ENCODE data around the gene BCAM.
A peak's percentile ranks its signal among the peaks of the same experiment; 100 is the strongest.
"Not testable (repeated sequence)": the region's sequence is repeated elsewhere in the genome, so short reads cannot be mapped to it uniquely, and the experiment has no call there.

BCAM gene

DNA sequence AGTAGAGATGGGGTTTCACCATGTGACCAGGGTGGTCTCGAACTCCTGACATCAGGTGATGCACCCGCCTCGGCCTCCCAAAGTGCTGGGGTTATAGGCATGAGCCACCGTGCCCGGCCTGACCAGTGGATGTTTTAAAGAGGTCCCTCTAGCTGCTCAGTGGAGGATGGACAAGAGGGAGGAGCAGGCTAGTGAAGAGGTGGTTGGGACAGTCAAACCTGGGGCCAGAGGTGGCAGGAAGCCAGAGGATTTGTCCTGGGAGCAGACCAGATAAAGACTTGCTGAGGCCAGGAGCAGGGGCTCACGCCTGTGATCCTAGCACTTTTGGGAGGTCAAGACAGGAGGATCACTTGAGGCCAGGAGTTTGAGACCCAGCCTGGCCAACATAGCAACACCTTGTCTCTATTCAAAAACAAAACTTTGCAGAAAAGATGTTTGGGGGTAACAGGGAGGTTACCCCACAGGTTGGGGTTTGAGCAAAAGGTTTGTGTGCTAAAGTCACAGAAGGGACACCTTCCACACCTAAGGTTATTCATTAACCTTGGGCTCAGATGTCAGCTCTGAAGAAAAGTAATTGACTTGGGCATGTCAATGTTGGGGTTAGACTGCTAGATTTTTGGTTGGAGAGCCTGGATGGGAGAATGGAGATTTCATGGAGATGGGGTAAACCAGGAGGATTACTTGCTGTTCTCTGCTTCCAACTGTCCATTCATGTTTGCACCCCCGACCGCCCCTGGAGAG is 9.0 kb downstream of the BCAM start:
- DNase-seq (ENCODE audit: low read depth), result no peak

DNA sequence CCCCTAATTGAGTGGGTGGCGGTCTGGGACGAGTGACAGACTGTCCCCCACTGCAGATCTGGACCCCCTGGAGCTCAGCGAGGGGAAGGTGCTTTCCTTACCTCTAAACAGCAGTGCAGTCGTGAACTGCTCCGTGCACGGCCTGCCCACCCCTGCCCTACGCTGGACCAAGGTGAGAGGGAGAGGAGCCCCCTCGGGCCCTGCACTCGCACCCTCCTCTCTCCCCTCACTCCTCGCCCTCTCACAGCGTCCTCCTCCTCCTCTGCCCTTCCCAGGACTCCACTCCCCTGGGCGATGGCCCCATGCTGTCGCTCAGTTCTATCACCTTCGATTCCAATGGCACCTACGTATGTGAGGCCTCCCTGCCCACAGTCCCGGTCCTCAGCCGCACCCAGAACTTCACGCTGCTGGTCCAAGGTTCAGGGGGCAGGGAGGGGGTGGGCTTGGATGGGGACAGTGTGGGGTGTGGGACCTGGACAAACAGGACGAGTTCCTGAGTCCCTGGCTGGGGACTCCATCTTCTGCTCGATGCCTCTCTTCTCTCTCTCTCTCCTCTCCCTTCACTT is 9.6 kb downstream of the BCAM start:
- no peak for DNase-seq (ENCODE audit: low read depth)

DNA sequence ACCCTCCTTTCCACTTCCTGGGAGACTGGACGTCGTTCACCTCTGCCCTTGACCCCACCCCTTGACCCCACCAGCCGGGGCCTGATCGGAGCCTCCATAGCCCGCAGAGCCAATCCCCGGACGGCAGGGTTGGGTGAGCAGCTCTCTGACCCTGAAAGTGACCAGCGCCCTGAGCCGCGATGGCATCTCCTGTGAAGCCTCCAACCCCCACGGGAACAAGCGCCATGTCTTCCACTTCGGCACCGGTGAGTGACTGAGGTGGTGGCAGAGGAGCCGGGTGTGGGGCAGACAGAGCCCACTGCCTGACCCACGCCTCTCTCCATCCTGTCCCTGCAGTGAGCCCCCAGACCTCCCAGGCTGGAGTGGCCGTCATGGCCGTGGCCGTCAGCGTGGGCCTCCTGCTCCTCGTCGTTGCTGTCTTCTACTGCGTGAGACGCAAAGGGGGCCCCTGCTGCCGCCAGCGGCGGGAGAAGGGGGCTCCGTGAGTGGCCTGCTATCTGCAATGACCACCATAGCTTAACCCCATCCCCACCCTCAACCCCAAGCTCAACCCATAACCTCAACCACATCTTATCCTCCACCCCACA is 10.4 kb downstream of the BCAM start:
- DNase-seq (ENCODE audit: low read depth), result no peak

DNA sequence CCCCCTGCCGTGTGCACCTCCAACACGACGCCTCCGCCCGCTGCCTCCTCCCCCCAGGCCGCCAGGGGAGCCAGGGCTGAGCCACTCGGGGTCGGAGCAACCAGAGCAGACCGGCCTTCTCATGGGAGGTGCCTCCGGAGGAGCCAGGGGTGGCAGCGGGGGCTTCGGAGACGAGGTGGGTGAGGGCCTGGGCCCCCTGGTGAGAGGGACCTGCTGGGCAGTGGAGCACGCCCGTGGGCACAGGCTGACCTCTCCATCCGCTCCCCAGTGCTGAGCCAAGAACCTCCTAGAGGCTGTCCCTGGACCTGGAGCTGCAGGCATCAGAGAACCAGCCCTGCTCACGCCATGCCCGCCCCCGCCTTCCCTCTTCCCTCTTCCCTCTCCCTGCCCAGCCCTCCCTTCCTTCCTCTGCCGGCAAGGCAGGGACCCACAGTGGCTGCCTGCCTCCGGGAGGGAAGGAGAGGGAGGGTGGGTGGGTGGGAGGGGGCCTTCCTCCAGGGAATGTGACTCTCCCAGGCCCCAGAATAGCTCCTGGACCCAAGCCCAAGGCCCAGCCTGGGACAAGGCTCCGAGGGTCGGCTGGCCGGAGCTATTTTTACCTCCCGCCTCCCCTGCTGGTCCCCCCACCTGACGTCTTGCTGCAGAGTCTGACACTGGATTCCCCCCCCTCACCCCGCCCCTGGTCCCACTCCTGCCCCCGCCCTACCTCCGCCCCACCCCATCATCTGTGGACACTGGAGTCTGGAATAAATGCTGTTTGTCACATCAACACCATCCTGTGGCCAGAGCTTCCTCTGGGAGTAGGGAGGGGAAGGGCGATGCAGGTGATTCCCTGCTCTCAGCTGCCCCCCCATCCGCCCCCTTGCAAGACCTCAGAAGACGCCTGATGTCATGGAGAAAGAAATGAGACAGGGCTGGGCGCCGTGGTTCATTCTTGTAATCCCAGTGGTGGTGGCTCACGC is 12.0 kb downstream of the BCAM start:
- DNase-seq (ENCODE audit: low read depth), result no peak

DNA sequence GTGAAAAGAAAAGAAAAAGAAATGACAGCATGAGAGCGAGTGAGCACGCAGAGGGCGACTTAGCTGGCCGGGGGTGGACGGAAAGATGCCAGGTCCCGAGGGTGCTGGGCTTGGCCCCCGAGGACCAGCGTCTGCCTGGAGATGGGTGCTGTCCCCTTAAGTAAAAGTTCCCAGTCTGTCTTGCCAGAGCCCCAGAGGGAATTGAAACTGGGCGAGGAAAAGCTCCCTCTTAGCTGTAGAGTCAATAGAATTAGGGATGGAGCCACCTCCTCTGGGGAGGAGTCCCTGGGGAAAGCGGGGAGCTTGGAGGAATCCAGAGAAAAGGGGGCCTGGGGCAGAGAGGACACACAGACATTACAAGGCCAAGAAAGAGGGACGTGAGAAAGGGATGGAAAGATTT is 13.3 kb downstream of the BCAM start:
- no peak for DNase-seq (ENCODE audit: low read depth)

DNA sequence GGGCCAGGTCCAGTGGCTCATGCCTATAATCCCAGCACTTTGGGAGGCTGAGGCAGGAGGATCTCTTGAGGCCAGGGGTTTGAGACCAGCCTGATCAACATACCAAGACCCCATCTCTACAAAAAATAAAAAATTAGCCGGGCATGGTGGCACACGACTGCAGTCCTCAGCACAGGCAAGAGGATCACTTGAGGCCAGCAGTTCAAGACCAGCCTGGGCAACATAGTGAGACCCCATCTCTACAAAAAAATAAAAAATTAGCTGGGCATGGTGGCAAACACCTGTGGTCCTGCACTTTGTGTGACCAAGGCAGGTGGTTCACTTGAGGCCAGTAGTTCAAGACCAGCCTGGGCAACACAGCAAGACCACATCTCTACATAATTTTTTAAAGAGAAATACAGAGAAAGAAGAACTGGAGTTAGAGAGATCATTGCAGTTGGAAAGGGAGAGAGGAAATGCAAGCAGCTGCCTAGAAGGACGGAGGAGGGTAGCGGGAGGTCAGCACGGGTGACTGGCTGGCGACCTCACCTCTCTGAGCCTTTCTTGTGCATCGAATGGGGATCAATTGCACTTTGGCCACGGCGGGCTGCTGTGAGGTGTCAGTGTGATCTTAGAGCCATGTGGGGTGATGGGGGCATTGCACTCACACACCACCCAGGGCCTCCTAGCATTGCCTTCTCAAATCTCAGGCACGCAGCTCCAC is 13.9 kb downstream of the BCAM start:
- no peak for DNase-seq (ENCODE audit: low read depth)

DNA sequence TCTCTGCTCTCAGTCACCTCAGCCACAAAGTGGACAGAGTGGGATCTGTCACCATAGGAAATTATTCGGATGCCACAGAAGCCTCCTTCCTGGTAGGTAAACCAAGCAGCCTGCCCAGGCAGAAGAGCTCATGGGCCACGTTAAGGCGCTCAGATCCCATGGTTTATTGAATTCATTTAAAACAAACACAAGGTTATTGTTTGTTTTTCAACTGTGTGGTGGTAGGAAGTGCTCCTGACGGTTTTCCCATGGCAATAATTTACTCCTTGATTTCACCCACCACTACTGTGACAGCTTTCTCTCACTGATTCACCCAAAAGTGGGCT is 14.4 kb downstream of the BCAM start:
- no peak for DNase-seq (ENCODE audit: low read depth)

DNA sequence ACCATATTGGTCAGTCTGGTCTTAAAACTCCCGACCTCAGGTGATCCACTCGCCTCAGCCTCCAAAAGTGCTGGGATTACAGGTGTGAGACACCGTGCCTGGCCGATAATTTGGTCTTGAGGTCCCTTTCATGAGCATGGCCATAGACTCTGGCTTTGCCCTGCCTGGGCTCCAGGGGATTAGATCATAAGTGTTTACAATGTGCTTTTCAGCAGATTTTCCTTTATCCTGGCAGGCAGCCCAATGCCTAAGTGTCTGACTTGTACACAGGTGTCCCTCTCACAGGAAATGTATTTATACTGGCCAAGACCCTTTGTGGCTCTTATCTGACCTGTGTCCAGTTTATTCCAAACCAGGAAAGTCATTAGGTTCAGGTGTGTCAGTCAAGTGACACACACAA is 15.9 kb downstream of the BCAM start:
- DNase-seq (ENCODE audit: low read depth), result no peak

DNA sequence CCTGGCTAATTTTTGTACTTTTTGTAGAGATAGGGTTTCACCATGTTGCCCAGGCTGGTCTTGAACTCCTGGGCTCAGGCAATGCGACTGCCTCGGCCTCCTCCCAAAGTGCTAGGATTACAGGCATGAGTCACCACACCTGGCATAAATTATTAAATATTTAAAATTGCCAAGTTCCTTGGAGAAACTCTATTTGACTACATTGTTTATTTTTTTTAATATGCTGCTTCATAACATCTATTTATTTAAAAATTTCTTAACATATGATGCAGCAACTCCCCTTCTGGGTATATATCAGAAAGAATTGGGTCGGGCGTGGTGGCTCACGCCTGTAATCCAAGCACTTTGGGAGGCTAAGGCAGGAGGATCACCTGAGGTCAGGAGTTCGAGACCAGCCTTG is 24.0 kb downstream of the BCAM start:
- DNase-seq (ENCODE audit: low read depth), result not testable (repeated sequence)

DNA sequence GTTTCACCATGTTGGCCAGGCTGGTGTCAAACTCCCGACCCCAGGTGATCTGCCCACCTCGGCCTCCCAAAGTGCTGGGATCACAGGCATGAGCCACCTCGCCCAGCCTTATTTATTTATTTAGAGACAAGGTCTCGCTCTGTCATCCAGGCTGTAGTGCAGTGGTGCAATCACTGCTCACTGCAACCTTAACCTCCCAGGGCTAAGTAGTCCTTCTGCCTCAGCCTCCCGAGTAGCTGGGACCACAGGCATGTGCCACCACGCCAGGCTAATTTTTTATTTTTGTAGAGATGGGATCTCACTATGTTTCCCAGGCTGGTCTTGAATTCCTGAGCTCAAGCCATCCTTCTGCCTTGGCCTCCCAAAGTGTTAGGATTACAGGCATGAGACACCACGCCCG is 25.5 kb downstream of the BCAM start:
- DNase-seq (ENCODE audit: low read depth), result not testable (repeated sequence)

DNA sequence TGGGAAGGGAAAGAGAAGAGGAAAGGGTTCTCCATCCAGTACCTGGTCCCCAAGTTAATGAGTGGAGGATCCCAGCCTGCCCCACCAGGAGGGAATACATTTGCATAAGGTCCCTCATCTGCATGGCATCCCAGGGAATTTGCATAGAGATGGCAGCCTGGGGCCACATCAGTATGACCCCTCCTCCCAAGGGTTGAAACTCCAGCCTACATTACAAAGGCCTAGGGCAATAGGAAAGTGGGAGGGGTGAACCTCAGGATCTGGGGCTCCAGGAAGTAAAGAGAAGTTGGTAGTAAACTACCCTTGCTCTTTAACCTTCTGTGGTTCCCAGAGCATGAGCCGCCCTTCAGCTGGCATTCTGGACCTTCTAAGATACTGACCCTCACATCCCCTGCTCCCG is 30.4 kb downstream of the BCAM start:
- no peak for DNase-seq (ENCODE audit: low read depth)

DNA sequence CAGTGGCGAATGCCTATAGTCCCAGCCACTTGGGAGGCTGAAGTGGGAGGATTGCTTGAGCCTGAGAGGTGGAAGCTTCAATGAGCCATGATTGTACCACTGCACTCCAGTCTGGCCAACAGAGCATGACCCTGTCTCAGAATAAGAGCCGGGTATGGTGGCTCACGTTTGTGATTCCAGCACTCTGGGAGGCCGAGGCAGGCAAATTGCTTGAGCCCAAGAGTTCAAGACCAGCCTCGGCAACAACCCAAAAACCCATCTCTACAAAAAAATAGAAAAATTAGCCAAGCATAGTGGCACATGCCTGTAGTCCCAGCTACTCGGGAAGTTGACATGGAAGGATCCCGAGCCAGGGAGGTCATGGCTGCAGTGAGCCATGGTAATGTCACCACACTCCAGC is 31.9 kb downstream of the BCAM start:
- no peak for DNase-seq (ENCODE audit: low read depth)

DNA sequence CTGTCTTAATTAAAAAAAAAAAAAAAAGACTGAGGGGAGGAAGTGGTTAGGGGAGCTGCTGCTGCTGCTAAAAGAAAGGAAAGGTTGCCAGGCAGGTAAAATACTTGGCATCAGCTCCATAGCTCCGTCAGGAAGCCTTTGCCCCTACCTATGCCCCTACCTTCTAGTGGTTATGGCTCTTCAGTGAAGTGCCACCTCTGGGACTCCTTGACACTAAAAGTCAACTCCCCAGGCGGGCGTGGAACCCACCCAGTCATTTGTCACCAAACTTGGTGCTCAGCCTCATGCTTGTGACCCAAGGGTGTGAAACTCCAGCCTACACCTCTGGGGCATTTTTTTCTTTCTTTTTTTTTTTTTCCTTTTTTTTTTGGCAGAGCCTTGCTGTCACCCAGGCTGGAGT is 32.3 kb downstream of the BCAM start:
- DNase-seq (ENCODE audit: low read depth), result no peak

DNA sequence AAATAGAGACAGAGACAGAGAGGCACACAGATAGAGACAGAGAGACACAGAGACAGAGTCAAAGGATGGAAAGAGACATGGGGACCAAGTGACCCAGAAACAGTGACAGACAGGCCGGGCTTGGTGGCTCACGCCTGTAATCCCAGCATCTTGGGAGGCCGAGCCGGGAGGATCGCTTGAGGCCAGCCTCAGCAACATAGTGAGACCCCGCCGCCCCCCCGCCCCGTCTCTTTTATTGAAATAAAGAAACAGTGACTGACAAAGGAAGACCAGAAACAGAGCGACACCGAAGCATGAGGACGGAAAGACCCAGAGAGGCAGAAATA is 36.3 kb downstream of the BCAM start:
- no peak for DNase-seq (ENCODE audit: low read depth)

DNA sequence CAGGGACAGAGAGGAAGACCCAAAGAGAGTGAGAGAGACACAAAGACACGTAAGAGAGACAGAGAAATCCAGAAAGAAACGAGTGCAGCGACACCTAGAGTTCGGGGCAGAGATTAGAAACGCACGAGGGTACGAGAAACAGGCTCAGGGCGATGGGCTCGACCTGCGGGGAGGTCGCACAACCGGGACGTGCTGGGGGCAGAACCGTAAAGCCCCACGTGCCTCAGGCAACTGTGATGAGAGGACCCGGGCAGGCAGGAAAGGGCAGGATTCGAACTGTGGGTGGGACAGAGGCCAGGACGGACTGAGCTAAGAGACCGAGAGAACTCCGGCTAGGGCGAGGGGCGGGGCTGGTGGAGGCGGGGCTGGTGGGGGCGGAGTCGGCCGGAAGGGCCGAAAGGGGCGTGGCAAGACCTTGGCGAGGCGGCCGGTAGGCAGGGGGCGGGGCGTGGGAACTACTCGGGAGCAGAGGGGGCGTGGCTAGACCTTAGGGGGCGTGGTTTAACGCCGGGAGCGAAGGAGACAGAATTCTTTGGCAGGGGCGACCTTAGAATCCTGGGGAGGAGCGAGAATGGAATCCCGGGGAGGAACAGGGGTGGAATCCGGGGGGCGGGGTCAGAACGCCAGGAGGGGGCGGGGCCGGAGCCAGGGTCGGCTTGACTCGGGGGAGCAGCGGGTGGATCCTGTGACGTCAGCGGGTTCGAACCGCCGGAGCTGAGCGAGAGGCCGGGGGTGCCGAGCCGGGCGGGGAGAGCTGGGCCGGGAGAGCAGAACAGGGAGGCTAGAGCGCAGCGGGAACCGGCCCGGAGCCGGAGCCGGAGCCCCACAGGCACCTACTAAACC is 36.9 kb downstream of the BCAM start, which contains the start of gene NECTIN2:
Gene NECTIN2 (plus strand): TSS at position 686 of the 843 bp plus-strand sequence. CDS start 229 bp downstream, outside the sequence.
- DNase-seq (ENCODE audit: low read depth), result peak; percentile 81

DNA sequence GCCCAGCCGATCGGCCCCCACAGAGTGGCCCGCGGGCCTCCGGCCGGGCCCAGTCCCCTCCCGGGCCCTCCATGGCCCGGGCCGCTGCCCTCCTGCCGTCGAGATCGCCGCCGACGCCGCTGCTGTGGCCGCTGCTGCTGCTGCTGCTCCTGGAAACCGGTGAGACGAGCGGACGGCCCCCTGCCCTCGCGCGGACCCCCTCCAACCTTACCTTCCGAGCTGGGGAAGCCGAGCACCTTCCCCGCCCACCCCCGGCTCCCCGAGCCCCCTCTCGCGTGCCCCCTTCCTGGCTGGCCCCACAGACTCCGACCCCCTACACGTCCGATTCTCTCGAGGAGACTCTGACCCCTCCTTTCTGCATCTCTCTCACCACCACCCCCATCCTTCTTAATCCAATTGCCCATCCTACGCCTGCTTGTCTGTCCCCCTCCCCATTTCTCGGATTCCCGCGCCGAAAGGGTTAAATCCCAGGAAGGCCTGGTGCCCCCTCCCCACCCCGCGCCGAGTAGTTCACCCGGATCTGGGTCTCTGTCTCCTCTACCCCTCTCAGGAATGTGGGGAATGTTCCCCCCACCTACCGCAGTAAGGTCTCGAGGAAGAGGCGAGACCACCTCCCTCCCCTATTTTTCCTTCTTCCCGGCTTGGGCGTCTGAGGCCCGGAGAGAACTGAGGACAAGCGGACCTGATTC is 37.7 kb downstream of the BCAM start:
- DNase-seq (ENCODE audit: low read depth), result no peak

DNA sequence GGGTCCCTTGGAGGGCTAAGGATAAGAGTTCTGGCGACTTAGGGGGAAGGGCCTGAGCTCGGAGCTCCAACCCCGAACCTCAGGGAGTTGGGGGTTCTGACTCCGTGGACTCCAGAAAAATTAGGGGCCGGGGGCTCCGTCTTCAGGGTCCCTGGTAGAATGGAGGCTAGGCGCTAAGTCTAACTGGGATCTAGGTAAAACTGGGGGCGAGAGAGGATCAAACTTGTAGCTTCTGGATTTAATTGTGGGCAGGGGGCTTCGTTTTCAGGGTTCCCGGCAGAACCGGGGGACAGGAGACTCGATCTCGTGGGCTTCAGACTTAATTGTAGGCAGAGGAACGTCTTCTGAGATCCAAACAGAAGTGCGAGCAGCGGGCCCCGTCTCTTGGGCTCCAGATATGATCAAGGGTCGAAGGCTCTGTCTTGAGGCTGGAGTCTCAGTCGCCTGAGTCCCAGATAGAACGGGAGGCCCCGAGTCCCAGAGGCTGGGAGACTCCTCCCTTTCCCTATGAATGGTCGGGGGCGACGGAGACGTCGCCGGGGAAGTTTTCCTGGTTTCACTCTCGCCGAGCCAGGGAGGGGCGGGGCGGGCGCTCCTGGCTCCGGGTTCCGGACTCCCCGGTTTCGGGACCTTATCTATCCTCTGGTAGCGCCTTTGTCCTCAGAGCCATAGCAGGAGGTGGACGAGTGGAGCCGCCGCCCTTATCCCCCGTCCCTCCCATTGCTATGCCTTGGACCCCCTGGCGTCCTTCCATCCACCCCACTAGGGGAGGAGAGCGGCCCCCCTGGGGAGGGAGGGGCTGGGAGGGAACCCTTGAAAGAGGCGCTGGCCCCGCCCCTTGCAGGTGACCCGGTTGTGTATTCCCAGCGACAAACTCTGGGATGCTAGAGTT is 38.5 kb downstream of the BCAM start:
- DNase-seq (ENCODE audit: low read depth), result no peak

DNA sequence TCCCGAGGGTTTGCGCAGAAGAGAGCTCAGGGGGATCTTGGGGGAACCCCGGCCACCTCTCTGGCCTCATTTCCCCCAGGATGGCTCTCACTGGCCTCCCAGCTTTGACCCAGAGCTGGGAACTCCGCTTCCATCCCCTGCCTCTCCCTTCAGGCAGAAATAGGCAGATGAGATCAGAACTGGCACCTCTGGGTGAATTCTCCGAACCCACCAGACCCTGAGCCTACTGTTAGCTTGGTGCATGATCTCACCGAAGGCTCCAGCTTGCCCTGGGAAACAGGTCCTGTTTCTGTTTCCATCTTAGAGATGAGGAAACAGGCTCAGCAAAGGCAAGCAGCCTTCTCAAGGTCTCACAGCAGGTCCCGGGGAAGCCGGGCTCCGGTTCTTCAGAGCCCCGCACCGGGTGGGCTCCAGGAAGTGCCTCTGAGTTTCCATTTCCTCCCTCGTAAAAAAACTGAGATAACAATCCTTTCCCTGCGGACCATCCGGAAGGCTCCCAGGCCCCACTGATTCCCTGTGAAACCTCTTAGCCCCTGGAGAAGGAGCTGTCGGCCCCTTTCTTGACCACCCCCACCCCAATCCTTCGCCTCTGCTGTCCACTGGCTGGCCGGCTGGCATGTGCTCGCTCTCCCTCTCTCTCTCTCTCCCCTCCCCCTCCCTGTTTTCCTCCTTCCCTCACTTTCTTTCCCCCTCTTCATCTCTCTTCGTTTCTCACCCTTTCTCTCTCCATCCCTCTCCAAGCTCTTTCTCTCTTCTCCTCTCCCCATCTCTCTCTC is 39.3 kb downstream of the BCAM start:
- no peak for DNase-seq (ENCODE audit: low read depth)

All from stimulated activated CD8-positive, alpha-beta memory T cell treated with anti-CD3 and anti-CD28 coated beads, Interleukin-15, amount 100 ng/mL, for 24 hours (primary cell).